SK-MEL-5 (cell line): ENCODE data around the gene CTDP1. TPM values are rescaled to one million over a fixed set of nuclear protein-coding genes. Genes with fewer than 3 reads are reported as not detected.

Source experiments
- DNase-seq: peaks from one replicate; pipeline ENCODE4 v3.0.0-alpha.2; 2016; ENCODE audit warnings: low read depth, low spot score
- in situ Hi-C: cut with HindIII; loops from 2 replicates; pipeline ENCODE4 v1.10.0; 2016; ENCODE audit warnings: low sequenced_read_pairs, high pct_unique_total_duplicates, low pct_unique_long_range_greater_than_20kb
- polyA plus RNA-seq, 2 experiments: library from polyadenylated mRNA; depleted of rRNA; stranded (reverse); fragments of >200 nt; gene quantifications; 2 replicates each; pipeline ENCODE4 v1.2.3, GENCODE V29; 2015
- total RNA-seq: library from RNA; depleted of rRNA; stranded (reverse); fragments of >200 nt; shearing (Covaris generic); gene quantifications from 2 replicates; pipeline ENCODE4 v1.2.3, GENCODE V29; 2014; rRNA removed

The CTDP1 gene
- 17.6 and 21.6 TPM in 2 replicates for total RNA-seq
- 21.5 and 26.4 TPM in 2 replicates for polyA plus RNA-seq (2015; cell fraction: cytosol; rRNA removed)
- polyA plus RNA-seq (2015; cell fraction: nucleus; rRNA removed), result 11.3 and 15.9 TPM in 2 replicates

GRCh38 chr18:79679552-79680099 is at the start of gene CTDP1:
CTDP1 (plus strand) TSS chr18:79679803; CDS start chr18:79679948, 145 bp downstream.
- in situ Hi-C loops, result no loop called here
- DNase-seq, result peak; percentile 88

- no peak for DNase-seq
- in situ Hi-C loops, result no loop called here
Measured at GRCh38 chr18:79630281-79631095, 49.1 kb upstream of the CTDP1 start.

DNA sequence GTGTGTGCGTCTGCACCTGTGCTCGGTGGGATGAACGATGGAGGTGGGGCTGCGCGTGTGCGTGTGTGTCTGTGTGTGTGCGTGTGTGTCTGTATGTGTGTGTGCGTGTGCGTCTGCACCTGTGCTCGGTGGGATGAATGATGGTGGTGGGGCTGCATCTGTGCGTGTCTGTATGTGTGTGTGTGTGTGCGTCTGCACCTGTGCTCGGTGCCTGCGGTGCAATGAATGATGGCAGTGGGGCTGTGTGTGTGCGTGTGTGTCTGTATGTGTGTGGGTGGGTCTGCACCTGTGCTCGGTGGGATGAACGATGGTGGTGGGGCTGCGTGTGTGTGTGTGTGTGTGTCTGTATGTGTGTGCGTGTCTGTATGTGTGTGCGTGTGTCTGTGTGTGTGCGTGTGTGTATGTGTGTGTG is 48.5 kb upstream of the CTDP1 start:
- DNase-seq, result no peak
- in situ Hi-C loops, result no loop called here

GRCh38 chr18:79631761-79632446 is 47.7 kb upstream of the CTDP1 start:
- in situ Hi-C loops, result no loop called here
- DNase-seq, result no peak

- in situ Hi-C loops, result no loop called here
- no peak for DNase-seq
Measured at GRCh38 chr18:79632765-79633164, 46.8 kb upstream of the CTDP1 start.

DNA sequence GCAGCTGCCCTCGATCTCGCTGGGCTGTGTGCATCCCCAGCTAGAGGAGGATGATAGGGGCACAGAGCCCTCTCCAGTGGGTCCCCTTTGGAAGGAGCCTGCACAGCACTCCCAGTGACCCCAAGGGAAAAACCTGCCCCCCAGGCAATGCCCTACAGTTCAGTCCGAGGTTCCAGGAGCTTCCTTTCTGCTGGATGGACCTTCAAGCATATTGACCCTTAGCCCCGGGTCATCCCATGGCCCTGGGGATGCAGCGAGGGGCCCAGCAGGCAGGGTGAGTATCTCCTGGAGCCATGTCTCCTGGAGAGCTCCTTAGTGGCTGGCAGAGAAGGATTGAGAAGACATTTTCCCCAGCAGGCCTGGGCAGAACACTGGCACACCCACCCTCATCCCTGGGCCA is 45.4 kb upstream of the CTDP1 start:
- DNase-seq, result no peak
- in situ Hi-C loops, result no loop called here

DNA sequence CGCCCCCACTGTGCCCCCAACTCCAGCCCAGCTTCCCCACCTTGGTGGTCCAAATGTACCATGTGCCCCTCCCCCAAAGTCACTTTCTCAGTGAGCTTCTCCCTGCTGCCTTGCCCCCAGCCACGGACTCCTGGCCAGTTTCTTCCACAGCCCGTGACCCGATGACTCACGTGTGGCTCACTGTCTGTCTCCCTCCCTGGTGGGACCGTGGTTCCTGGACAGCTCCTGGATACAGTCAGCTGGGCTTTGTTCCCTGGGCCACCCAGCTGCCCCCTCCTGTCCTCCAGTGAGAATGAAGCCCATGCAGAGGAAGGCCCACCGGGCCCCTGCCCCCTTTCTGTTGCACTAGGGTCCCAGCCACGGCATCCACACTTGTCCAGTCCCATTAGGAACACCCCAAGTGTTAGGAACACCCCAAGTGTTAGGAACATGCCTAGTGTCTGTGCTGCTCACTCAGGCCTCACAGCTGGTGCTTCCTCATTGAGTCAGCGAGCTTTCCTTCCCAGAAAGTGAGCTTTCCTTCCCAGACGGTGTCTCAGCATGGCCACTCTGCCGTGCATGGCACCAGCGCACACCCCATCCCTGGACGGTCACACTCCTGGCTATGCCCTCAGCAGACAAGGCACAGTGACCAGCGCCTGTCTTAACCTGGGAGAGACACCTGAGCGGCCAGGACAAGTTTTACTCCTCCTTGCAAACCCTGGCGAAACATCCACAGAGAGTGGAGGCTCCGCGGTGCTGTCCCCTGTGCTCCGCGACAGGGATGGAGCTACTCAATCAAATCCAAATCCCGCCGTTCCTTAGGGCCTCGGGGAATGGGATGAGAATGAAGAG is 44.8 kb upstream of the CTDP1 start:
- in situ Hi-C loops, result no loop called here
- no peak for DNase-seq

- no peak for DNase-seq
- in situ Hi-C loops, result no loop called here
Measured at GRCh38 chr18:79635427-79635726, 44.2 kb upstream of the CTDP1 start.

GRCh38 chr18:79637181-79637920 is 42.3 kb upstream of the CTDP1 start:
- DNase-seq, result no peak
- in situ Hi-C loops, result no loop called here

- in situ Hi-C loops, result no loop called here
- no peak for DNase-seq
Measured at GRCh38 chr18:79637921-79638909, 41.4 kb upstream of the CTDP1 start.

DNA sequence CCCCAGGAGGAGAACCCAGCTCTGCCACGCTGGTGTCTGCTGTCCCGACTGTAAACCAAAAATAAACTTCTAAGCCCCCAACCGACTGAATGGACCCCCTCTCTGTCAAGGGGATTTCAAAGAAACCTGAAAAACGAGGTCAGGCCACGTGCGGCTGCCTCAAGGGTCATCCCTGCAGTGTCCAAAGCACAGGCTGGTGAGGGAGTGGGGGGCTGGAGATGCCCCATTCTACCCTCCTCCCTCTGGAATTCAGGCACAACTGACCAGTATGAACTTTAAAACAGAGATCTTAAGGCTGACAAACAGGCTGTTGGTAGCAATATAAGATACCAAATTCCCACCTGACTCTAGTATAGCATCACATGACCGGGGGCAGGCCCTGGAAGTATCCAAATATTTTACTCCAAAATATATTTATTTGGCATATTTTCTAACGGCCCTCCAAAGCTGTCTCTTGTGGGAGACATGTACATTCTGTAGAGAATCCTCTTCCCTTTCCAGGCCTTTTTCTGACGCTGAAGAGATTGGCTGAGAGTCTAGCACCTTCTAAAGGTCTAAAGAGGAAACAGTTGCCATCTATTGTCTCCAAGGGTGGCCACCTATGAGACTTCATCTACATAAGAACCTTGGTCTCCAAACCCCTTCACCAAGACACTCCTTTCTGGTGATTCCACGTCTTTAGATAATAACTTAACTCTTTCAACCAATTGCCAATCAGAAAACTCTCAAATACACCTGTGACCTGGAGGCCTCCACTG is 40.4 kb upstream of the CTDP1 start:
- in situ Hi-C loops, result no loop called here
- no peak for DNase-seq

DNA sequence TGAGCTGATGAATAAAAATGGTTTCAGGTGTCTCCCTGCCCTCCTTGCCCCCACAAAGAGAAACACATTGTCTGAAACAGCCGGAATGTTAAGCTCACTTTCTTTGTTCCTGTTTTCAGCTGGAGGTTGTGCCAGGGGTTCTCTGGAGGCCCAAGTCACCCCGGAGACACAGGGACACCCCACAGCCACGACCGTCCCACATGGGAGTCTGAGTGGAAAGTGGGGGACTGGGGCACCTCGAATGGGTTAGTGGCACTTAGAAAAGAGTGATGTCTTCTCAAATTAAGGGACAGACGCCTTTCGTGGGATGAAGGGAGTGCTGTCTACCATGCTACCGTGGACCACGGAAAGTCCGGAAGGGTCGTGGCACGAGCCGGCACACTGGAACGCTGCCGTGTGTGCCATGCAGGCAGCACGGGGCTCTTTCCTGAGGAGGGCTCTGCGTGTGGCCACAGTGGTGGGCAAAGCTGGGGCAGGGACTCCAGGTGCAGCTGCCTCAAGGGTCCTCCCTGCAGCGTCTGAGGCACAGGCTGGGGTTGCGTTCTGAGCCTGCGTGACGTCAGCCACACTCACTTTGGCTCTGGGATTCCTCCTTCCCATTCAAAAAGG is 39.4 kb upstream of the CTDP1 start:
- in situ Hi-C loops, result no loop called here
- no peak for DNase-seq

DNA sequence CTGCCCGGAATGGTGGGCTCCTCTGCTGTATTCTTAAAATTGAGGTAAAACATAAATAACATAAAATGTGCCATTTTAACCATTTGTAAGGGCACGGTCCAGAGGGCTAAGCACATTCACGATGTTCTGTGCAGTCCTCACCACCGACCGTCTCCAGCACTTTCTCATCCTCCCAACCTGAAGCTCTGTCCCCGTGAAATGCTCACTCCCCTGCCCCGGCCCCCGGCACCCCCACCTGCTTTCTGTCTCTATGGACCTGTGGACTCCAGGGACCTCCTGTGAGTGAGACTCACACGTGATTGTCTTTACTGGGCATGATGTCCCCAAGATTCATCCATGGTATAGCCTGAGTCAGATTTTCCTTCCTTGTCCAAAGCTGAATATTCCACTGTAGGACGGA is 38.7 kb upstream of the CTDP1 start:
- DNase-seq, result no peak
- in situ Hi-C loops, result no loop called here

DNA sequence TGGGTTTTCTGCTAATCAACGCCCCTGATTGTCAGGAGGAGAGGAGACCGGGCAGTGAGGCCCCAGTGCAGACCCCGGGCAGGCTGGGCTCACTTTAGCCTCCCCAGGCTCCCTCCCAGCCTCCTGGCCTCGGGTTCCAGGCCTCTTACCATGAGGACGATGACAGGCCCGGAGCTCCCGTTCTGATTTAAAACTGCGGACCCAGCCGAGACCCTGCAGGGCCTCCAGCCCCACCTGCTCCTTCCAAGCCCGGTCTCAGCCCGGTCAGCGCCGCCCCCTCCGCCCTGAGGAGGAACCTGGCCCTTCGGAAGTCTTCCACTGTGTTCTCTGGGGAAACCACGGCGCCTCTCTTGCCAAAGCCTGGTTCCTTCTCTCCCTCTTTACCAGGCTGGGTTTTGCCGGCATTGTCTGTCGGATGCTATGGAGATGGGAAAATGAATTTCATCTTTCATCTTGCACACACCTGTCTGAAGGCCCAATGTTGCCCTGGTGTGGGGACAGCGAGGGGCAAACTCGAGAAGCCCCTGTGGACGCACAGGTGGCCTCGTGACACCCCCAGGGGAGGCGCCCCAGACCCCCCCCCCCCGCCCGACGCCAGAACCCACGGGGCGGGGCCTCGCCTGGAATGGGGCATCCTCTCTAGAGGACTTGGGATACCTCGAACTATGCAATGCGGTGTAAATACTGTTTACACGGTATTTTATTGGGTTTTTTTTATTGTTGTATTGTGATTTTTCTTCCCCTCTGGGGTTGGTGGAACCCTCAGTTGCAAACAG is 37.7 kb upstream of the CTDP1 start:
- in situ Hi-C loops, result no loop called here
- DNase-seq, result no peak

DNA sequence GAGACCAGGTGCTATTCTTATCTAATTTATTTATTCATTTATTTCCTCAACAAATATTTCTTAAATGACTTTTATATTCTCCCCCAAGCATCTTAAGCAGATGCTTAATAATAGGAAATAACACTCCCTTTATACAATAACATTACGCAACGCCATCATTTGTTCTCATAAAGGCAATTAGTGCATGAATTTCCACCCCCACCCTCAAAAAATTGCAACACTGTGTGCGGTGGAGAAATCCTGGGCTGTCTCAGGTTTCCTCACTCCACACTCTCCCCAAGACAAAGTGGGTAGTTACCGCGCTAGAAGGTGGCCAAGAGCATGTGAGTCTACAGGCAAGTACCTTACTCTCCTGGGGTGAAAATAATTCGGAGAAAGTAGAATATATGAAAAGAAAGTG is 37.0 kb upstream of the CTDP1 start:
- in situ Hi-C loops, result no loop called here
- DNase-seq, result no peak
